Subcutaneous adipose tissue (tissue), 4 donors: ENCODE measurements around the gene FLCN. TPM values are rescaled to one million over a fixed set of nuclear protein-coding genes. Genes with fewer than 3 reads are reported as not detected.

Experiments used
- CTCF ChIP-seq: fragments of 450-650 bp; IDR thresholded peaks from one replicate; pipeline ENCODE4 v1.5.1; 2016; ENCODE audit warnings: low read depth, mild to moderate bottlenecking, control low read depth, antibody characterized with exemption, moderate library complexity
- total RNA-seq, 4 donors: library from RNA; depleted of rRNA; stranded (reverse); fragments of >200 nt; gene quantifications; one replicate each; pipeline ENCODE4 v1.1.0, GENCODE V29; 2016

The FLCN gene
- total RNA-seq, 4 donors from 2014 or later, result 25.4 to 123 (median 69.6) TPM

GRCh38 chr17:17180141-17180603, 56.8 kb downstream of the FLCN start:
- TF ChIP-seq CTCF, result no peak

DNA sequence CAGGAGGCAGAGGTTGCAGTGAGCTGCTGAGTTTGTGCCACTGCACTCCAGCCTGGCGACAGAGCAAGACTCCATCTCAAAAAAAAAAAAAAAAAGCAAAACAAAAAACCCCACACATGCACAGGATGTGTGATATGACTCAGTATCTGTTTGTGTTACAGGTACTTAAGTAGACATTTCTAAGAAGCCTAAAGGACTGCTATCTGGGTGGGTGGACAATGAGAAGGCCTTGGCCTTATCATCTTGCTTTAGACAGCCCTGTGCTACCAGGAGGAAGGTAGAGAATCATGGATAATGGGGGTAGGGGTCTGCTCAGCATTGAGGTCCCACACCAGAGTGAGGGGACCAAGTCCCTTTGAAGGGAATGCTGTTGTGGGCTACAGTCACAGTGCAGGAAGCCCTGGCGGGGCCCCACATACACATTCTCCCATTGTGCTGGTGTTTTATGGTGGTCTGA, 57.6 kb downstream of the FLCN start:
- TF ChIP-seq CTCF, result no peak

- TF ChIP-seq CTCF, result no peak
Measured at GRCh38 chr17:17177176-17177575, 59.8 kb downstream of the FLCN start.

- TF ChIP-seq CTCF, result no peak
Measured at GRCh38 chr17:17176341-17176740, 60.6 kb downstream of the FLCN start.

- no peak for TF ChIP-seq CTCF
Measured at GRCh38 chr17:17175917-17176316, 61.1 kb downstream of the FLCN start.

- TF ChIP-seq CTCF, result no peak
Measured at GRCh38 chr17:17175340-17175739, 61.6 kb downstream of the FLCN start.

DNA sequence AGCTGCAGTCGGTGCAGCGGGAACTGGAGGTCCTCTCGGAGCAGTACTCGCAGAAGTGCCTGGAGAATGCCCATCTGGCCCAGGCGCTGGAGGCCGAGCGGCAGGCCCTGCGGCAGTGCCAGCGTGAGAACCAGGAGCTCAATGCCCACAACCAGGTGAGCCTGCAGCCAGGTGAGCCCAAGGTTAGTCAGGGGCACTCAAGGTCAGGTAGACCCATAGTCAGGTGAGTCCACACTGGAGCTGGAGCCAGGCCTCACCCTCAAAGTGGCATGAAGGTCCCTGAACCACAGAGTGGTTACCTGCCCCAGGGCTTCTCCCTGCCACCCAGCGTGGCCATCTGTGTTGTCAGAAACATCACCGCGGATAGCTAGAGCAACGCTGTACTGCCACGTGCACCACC, 63.0 kb downstream of the FLCN start:
- no peak for TF ChIP-seq CTCF
